Measurements from ENCODE around the gene TSPO2. TPM values are rescaled to one million over a fixed set of nuclear protein-coding genes. Genes with fewer than 3 reads are reported as not detected.

The TSPO2 gene
- total RNA-seq, 1 donor = not detected

DNA sequence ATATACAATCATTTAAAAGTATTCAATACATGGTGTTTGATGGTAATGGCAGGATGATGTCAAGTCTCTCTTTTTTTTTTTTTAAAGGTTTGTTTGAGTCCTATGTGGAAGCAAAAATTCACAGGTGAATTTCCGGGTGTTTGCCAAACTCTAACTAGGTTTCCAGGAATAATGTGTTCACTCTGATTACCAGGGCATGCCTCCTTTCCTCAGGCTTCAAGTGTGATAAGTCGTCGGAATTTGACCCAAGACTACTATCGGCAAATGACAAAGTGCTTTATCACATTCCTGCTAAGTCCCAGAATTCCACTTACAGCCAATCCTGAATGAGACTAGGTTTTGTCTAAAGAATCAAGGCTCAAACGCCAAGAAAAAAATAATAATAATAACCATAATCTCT is 22.6 kb downstream of the TSPO2 start:
- TF ChIP-seq, protein P1, sequence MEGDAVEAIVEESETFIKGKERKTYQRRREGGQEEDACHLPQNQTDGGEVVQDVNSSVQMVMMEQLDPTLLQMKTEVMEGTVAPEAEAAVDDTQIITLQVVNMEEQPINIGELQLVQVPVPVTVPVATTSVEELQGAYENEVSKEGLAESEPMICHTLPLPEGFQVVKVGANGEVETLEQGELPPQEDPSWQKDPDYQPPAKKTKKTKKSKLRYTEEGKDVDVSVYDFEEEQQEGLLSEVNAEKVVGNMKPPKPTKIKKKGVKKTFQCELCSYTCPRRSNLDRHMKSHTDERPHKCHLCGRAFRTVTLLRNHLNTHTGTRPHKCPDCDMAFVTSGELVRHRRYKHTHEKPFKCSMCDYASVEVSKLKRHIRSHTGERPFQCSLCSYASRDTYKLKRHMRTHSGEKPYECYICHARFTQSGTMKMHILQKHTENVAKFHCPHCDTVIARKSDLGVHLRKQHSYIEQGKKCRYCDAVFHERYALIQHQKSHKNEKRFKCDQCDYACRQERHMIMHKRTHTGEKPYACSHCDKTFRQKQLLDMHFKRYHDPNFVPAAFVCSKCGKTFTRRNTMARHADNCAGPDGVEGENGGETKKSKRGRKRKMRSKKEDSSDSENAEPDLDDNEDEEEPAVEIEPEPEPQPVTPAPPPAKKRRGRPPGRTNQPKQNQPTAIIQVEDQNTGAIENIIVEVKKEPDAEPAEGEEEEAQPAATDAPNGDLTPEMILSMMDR (IDR thresholded peaks at IDR 0.05; ENCODE audit: insufficient read depth, low read depth, low read length) = no peak
- no peak for DNase-seq (ENCODE audit: low read depth)
- no peak overlapping the region for H3K4me3 ChIP-seq (ENCODE audit: low read depth, low read length)

DNA sequence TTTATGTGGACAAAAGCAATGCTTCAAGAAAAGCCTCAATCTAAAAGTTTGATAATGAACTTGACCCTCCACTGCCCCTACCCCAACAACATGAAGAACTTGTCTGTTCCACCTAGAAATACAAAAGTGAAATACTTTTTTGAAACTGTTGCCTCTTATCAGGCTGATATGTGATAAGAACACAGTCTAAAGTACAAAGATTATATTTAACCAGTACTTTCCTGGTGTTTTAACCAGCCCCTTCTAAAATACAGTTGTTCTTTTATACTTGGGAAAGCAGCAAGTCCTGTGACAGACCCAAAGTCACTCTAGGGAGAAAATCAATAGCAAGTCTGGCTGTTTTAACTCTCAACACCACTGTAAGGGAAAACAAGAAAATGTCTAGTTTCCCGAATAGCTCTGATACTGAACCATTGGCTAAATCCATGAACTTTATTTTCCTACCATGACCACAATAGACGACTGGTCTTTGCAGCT is 23.3 kb downstream of the TSPO2 start:
- TF ChIP-seq, protein P1 (IDR thresholded peaks at IDR 0.05; ENCODE audit: insufficient read depth, low read depth, low read length) = no peak
- H3K4me3 ChIP-seq (ENCODE audit: low read depth, low read length) = no peak overlapping the region
- no peak for DNase-seq (ENCODE audit: low read depth)

DNA sequence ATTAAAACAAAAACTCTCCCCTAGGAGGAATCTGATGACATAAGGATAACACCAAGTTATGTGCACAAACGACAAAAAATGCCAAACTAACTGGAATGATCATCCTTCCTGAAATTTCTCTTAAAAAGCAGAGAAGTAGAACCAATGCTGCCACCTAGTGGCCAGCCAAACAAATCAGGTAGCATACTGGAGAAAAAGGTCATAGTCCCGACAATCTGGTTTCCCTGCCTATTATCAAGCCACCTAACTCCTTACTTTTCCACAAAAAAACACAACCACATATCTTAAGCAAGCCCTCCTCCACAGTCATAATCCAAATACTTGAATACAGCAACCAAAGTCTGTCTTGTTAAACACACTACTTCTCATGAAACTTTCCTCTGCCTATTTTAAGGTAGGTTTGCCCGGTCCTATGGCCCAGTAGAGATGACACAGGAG is 24.6 kb downstream of the TSPO2 start:
- DNase-seq (ENCODE audit: low read depth) = peak; percentile 87
- TF ChIP-seq, protein P1 (IDR thresholded peaks at IDR 0.05; ENCODE audit: insufficient read depth, low read depth, low read length) = peak; percentile 83
- no peak overlapping the region for H3K4me3 ChIP-seq (ENCODE audit: low read depth, low read length)

DNA sequence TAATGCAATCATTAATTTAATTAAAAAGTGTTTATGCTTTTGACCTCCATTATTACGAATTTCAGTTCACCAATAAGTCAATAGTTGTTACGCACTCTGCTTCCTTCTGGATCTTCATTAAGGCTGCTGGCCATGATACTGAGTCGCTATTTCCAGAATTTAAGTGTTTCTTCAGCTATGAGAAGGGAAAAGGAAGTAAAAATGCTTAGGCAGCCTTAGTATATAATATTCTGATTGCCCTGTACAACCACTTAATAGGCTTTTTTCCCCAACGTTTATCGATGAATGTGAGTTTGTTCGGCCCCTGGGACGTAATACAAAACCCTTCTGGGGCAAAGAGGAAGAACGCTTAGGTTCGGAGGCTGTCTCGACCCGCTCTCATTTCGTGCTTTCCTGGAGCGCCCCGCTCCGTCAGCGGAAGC is 29.2 kb downstream of the TSPO2 start:
- TF ChIP-seq, protein P1 (IDR thresholded peaks at IDR 0.05; ENCODE audit: insufficient read depth, low read depth, low read length) = peak; percentile 7
- no peak for DNase-seq (ENCODE audit: low read depth)
- H3K4me3 ChIP-seq (ENCODE audit: low read depth, low read length) = peak overlapping the region; percentile 88

DNA sequence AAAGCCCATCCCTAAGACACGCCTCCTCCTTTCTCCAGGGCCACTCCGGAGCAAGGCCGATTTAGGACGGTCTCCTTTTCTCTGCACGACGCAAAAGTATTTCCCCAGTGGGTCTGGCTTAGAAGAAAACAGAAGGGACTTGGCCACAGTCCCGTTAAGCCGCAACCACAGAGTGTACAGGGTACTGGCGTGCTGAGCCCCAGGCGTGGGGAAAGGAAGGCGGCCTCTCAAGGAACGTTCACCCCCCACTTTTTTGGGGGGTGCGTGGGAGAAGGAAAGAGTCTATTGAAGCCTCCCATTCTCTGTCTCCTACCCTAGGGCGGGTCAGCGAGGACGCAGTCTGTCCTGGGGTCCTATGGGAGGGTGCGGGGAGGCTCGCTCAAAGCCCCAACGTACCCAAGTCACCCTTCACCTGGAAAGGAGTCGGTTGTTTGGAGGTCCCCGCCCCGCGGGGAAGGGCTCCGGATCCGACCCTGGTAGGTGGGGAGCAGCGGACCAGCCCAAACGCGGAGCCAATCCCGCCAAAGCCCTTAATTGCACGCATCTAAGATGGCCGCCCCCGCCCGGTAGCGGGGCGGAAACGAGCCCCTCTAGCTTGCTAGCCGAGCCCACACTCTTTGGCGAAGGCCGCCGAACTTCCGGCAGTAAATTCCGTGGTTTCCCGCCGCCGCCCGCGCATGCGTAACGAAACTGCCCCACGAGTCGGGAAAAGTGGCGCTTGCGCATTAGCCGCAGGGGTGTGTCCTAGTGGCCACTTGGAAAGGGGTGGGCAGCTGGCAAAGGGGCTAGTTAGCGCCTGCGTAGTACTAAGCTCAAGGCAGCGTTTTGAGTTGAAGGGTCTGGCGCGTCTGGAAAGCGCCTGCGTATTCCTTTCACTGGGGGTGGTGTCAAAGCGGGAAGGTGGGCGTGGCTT is 29.9 kb downstream of the TSPO2 start, which contains the start of gene OARD1:
Gene OARD1, minus strand, starts transcription at position 434 of the 913 bp plus-strand sequence. CDS start 722 bp downstream, outside the sequence.
- peak within 1 kb of the TSS; percentile 88 for H3K4me3 ChIP-seq (ENCODE audit: low read depth, low read length)
- peak; percentile 85 for DNase-seq (ENCODE audit: low read depth)
- TF ChIP-seq, protein P1 (IDR thresholded peaks at IDR 0.05; ENCODE audit: insufficient read depth, low read depth, low read length) = no peak

DNA sequence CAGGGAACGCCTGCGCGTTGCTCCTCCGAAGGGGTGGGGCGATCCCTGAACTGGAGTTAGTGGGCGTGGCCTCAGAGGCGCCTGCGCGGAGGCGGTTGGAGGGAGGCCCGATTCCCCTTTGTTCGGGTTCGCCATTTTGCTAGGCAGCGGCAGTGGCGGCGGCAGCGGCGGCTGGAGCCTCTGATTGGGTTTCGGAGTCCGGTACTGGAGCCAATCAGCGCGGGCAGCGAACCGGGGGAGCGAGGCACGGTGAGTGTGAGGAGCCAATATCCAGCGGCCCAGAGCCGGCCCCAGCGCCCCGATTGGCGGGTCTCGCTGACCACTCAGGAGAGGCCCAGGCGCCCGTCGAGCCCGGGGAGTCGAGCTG is 30.6 kb downstream of the TSPO2 start, which contains the start of gene NFYA:
Gene NFYA, plus strand, starts transcription at position 139 of the 367 bp plus-strand sequence. CDS start 6,116 bp downstream, outside the sequence.
- peak; percentile 100 for DNase-seq (ENCODE audit: low read depth)
- TF ChIP-seq, protein P1 (IDR thresholded peaks at IDR 0.05; ENCODE audit: insufficient read depth, low read depth, low read length) = no peak

More for the DNA sequence above, 30.6 kb downstream of the TSPO2 start, which contains the start of gene NFYA:
- peak within 1 kb of the TSS; percentile 88 for H3K4me3 ChIP-seq (ENCODE audit: low read depth, low read length)

Measured in fibroblast of villous mesenchyme (primary cell).